SH-SY5Y (cell line): Measurements from ENCODE around the gene SOD2.

ENCODE experiments used
- GATA2 ChIP-seq: IDR thresholded peaks from 2 replicates; pipeline ENCODE4 v1.6.1; 2011; ENCODE audit warnings: mild to moderate bottlenecking, low read depth, low read length
- GATA3 ChIP-seq: IDR thresholded peaks from 2 replicates; pipeline ENCODE4 v1.6.1; 2011; ENCODE audit warnings: low read depth, mild to moderate bottlenecking, low read length, moderate library complexity

Gene SOD2

DNA sequence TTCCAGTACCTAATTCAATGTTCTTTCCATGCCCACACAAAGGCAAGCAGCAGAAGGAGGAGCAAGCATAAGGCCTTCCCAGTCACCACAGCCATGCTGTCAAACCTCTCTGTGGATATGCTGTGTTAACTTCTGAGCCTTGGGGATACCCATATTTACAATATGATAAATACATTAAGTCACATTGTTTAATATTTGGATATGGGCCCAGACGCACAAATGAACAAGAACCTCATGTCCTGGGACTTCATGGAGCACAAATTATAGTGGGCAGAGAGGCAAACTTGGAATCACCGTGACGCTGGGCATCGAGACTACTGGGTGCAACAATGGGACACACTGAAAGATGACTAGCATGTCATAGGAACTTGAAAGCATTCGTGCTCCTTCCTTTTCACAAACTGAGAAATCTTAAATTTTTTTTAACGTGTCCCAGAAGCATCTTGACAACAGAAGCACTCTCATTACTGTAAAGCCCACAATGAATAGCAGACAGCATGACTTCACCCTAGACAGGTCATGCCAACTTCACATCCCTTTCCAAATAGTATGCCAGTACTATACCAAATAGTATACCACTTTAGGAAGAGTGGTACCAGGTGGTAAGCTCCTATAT, 16.0 kb downstream of the SOD2 start:
- TF ChIP-seq GATA2, result no peak
- TF ChIP-seq GATA3, result no peak

DNA sequence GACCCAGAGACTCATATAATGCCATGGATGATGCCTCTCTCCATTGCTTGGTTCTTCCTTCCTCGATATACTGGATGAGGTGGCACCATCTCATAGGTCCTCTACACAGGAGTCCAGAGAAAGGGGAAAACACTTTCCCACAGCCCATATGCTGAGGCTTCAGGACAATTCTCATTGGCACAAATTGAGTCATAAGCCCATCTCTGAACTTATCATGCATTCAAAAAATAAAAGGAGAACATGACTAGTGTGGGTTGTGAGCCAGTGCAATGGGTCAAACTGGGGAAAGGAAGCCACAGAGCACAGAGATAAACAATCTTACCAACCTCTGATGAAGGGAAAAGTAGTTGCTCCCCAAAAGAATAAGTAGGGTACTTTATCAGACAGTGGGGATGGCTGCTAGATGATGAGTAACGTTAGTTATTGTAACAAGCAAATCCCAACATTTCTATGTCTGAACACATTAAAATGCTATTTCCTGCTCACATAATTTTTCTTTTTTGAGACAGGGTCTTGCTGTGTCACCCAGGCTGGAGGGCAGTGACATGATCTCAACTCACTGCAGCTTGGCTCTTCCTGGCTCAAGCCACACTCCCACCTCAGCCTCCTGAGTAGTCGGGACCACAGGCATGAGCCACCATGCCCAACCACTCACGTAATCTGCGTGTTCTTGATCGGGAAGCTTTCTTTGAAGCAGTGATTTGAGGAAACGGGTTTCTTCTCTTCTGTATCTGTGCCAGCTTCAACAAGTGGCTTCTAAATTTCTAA, 27.0 kb downstream of the SOD2 start:
- TF ChIP-seq GATA3 (no peak), GATA2 (no peak)

GRCh38 chr6:159655409-159655988, 37.5 kb downstream of the SOD2 start:
- TF ChIP-seq GATA2, result no peak
- TF ChIP-seq GATA3, result no peak

DNA sequence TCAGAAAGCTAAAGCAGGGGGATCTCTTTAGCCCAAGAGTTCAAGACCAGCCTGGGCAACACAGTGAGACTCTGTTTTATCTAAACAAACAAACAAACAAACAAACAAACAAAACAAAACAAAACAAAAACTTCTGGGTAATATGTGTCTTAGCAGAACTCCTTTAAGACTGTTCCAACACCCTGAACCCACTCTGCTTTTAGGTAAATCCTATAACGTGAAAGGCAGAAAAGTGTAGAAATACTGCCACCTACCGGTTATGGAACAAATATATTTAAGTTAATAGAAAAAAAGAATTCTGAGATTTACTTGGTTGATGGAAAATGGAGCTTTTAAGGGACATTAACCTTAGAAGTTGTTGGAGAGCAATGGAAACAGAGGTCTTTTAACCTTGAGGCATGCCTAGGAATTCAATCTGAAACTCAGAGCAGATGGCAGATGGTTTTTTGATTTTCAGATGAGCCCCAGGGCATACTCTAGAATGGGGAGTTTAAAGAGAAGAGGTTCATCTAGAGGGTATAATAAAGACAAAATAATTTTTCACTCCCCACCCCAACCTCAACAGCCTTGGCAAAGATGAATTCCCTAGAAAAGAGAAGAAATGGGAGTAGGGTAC, 38.5 kb downstream of the SOD2 start:
- no peak for TF ChIP-seq GATA2
- TF ChIP-seq GATA3, result no peak

- TF ChIP-seq GATA3 (no peak), GATA2 (no peak)
These were observed 42.7 kb downstream of the SOD2 start for GRCh38 chr6:159650314-159650713.

GRCh38 chr6:159649441-159649840, 43.6 kb downstream of the SOD2 start:
- TF ChIP-seq GATA3, result no peak
- no peak for TF ChIP-seq GATA2

GRCh38 chr6:159646733-159647132, 46.3 kb downstream of the SOD2 start:
- TF ChIP-seq GATA3, result no peak
- no peak for TF ChIP-seq GATA2

- no peak for TF ChIP-seq GATA3
- TF ChIP-seq GATA2, result no peak
These were observed 46.9 kb downstream of the SOD2 start for GRCh38 chr6:159646116-159646515.

- TF ChIP-seq GATA3 (no peak), GATA2 (no peak)
These were observed 47.4 kb downstream of the SOD2 start for GRCh38 chr6:159645640-159646039.
